SK-MEL-5 (cell line): Measurements from ENCODE around the gene BTBD6. TPM values are rescaled to one million over a fixed set of nuclear protein-coding genes. Genes with fewer than 3 reads are reported as not detected.

Source experiments
- DNase-seq: peaks from one replicate; pipeline ENCODE4 v3.0.0-alpha.2; 2016; ENCODE audit warnings: low read depth, low spot score
- in situ Hi-C: cut with HindIII; loops from 2 replicates; pipeline ENCODE4 v1.10.0; 2016; ENCODE audit warnings: low sequenced_read_pairs, high pct_unique_total_duplicates, low pct_unique_long_range_greater_than_20kb
- total RNA-seq: library from RNA; depleted of rRNA; stranded (reverse); fragments of >200 nt; shearing (Covaris generic); gene quantifications from 2 replicates; pipeline ENCODE4 v1.2.3, GENCODE V29; 2014

BTBD6 gene
- total RNA-seq, 1 experiment from 2014 or later = 35.1 TPM

DNA sequence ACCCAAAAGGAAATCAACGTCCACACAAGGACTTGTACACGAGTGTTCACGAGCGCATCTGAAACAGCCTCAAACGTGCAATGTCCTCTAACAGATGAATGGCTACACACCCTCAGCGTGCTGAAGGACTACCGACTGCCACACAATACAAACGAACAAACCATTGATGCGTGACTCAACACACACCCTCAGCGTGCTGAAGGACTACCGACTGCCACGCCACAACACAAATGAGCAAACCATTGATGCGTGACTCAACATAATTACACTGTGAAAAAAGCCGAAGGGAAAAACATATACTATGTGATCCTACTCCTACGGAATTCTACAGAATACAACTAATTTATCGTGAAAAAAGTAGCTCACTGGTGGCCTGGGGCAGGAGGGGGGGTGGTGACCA, 25.1 kb upstream of the BTBD6 start:
- no peak for DNase-seq
- in situ Hi-C loops = no loop called here

DNA sequence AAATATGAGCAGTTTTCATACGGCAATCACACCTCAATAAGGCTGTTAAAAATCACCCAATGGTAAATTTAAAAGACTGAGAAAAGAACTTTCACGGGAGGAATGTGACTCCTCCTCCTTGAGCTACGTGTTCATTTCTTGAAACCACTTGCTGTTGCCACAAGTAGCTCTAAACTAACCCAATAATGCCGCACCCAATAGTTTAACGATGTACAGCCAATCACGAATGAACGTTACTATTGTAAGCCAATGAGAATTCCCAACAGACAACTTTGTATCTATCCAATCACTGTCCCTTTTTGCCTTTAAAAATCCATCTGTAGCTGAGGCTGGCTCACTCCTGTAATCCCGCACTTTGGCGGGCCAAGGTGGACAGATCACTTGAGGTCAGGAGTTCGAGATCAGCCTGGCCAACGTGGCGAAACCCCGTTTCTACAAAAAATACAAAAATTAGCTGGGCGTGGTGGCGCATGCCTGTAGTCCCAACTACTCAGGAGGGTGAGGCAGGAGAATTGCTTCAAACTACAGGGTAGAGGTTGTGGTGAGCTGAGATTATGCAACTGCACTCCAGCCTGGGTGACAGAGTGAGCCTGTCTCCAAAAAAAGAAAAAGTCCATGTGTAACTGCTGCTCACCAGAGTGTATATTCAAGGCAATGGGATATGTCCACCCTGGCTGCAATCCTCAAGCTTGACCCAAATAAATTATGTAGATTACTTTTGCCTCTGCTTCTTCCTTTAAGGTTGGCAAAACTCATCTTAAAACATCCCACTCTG, 24.4 kb upstream of the BTBD6 start:
- in situ Hi-C loops = no loop called here
- no peak for DNase-seq

- in situ Hi-C loops = no loop called here
- no peak for DNase-seq
Observed at GRCh38 chr14:105224845-105225570, 23.3 kb upstream of the BTBD6 start.

GRCh38 chr14:105226198-105226597, 22.1 kb upstream of the BTBD6 start:
- in situ Hi-C loops = no loop called here
- no peak for DNase-seq

GRCh38 chr14:105227346-105227745, 21.0 kb upstream of the BTBD6 start:
- DNase-seq = no peak
- in situ Hi-C loops = no loop called here

- in situ Hi-C loops = no loop called here
- no peak for DNase-seq
Observed at GRCh38 chr14:105228562-105228961, 19.8 kb upstream of the BTBD6 start.

DNA sequence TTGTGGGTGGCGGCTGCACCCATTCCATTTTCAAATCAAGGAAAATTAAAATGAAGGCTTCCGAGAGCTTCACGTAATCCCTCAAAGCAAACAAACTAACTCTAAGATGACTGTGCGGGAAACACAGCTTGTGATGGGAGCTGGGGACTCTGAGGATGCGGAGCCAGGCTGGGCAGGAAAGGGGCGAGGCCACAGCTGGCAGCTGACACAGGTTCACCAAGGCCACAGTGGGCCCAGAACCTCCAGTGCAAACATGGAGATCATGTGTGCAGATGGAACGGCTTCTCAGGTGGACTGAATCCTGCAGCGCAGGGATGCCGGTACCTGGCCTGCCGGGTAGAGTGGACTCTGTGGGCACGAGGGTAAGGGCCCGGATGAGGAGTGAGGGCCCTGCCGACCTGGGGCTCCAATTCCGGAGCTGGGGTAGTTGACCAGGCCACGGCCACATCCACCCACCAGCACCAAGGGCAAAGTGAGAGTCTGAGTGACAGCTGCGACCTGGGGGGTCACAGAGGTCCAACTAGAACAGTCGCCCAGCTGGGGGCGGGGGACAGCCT, 19.2 kb upstream of the BTBD6 start:
- no peak for DNase-seq
- in situ Hi-C loops = no loop called here

DNA sequence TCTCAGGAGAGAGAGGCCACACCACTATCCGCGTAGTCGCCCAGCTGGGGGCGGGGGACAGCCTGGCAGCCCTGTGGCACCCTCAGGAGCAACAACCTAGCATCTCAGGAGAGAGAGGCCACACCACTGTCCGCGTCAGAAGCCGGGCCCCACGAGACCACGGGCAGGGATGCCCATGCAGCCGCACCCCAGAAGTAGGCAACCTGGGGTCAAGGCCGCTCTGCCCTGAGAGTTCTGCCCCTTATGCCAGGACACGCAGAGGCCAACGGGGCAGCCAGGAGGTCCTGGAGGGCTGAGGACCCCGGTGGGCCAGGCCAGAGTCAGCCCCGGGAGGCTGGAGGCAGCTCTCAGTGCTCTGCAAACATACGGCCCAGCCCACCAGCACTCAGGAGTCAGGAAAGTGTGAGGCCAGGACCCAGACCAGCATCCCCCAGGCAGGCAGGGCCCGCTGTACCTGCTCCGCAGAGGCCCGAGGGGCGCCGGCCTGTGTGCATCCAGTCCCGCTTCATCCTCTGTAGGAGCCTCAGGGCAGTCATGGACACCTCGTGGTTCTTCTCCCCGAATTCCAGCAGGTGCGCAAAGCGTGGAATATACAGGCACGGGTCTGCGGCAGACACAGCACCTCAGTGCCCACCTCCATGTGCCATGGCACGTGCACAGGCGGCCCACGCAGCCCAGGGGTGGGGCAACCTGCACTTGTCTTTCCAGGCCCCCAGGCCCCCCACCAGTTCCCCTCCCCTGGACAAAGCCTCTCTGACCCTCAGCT, 7.3 kb upstream of the BTBD6 start:
- DNase-seq = no peak
- in situ Hi-C loops = no loop called here

DNA sequence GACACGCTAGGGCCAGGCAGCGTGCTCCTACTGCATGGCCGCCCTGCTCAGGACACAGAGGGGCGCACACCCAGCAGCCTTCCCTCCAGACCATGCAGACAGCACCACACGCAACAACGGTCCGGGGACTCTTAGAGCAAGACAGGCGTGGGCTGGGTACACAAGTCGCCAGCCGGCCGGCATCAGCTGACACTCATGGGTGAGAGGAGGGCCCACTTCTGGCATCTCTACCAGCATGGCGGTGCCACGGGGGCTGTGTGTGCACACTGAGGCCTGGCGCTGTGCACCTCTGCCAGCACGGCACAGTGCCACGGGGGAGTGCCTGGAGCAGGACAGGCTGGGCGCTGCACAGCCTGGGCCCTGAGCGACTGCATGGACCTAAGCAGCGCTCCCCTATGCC, 6.7 kb upstream of the BTBD6 start:
- DNase-seq = no peak
- in situ Hi-C loops = no loop called here

DNA sequence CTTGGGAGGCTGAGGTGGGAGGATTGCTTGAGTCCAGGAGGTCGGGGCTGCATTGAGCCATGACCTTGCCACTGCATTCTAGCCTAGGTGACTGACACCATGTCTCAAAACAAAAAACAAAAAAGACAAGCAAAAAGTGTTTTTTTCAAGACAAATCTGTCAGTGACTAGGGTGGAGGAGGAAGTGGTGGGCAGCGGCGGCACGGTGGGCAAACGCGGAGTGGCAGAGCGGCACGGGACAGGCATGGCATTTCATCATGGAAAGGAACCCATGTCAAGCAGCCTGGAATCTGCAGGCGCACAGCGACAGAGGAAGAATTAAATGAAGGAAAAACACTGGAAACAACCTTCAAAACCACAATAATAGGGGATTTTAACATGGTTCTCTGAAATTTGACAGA, 4.0 kb upstream of the BTBD6 start:
- no peak for DNase-seq
- in situ Hi-C loops = no loop called here

GRCh38 chr14:105247026-105247425, 1.3 kb upstream of the BTBD6 start:
- in situ Hi-C loops = no loop called here

DNA sequence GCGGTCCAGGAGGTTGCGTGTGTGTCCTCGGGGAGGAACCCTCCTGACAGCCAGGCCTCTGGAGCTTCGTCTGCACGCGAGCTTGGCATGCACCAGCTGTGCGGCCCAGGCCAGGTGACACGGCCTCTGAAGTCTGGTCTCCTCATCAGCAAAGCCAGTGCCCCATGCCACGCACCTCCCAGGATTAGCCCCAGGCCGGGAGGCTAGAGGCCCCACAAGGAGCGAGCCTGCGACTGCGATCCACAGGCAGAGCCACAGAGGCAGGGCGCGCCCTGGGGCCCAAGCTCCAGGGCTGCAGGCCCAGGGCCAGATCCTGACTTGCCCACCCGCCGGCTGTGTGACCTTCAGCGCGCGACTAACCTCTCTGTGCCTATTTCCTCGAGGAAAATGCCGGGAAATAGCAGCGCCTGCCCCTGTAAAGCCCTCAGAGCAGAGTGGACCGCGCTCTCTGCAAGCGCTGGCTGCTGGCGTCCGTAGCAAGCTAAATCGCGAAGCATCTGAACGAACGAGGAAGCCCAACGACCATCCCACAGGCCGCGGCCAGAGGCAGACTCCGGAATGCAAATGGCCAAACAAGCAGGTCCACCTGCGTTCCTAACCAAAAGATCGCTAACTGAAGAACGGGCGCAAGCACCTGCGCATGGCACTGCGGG, 492 bp upstream of the BTBD6 start:
- no peak for DNase-seq
- in situ Hi-C loops = no loop called here

More at GRCh38 chr14:105247026-105247425, 1.3 kb upstream of the BTBD6 start:
- no peak for DNase-seq

DNA sequence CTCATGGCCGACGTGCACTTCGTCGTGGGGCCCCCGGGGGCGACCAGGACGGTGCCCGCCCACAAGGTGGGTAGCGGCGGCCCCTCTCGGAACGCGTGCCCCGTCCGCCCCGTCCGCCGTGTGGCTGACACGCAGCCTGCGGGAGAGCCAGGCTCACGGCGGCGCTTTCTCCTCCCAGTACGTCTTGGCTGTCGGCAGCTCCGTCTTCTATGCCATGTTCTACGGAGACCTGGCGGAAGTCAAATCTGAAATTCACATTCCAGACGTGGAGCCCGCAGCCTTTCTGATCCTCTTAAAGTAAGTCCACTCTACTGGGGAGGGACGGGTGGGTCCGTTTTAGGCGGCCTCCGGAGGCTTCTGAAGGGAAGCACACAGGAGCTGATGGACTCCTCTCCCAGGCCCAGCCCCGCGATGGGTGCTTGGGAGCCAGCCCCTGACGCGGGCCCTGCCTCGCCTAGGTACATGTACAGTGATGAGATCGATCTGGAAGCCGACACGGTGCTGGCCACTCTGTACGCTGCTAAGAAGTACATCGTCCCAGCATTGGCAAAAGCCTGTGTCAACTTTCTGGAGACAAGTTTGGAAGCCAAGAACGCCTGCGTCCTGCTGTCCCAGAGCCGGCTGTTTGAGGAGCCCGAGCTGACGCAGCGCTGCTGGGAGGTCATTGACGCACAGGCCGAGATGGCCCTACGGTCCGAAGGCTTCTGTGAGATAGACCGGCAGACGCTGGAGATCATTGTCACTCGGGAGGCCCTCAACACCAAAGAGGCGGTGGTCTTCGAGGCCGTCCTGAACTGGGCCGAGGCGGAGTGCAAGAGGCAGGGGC, 1.1 kb downstream of the BTBD6 start:
- in situ Hi-C loops = no loop called here
- DNase-seq = no peak

DNA sequence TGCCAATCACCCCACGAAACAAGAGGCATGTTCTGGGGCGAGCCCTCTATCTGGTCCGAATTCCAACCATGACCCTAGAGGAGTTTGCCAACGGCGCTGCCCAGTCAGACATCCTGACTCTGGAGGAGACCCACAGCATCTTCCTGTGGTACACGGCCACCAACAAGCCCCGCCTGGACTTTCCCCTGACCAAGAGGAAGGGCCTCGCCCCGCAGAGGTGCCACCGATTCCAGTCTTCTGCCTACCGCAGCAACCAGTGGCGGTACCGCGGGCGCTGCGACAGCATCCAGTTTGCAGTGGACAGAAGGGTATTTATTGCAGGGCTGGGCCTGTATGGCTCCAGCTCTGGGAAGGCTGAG, 1.7 kb downstream of the BTBD6 start:
- in situ Hi-C loops = no loop called here
- no peak for DNase-seq

GRCh38 chr14:105250986-105251385, 2.7 kb downstream of the BTBD6 start:
- in situ Hi-C loops = no loop called here
- DNase-seq = no peak

DNA sequence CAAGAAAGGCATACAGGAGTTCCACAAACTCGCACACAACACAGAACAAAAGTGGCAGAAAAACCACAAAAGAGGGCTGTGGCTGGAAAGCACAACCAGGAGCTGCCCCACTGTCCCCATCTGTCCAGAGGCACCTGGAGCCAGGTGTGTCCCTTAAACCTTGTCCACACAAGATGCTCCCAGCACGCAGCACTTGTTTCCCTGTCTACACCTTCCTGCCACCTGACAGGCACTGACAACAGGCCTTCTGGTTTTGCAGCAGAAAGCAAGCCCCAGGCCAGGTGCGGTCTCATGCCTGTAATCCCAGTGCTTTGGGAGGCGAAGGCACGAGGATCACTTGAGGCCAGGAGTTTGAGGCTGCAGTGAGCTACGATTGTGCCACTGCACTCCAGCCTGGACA, 3.6 kb downstream of the BTBD6 start:
- in situ Hi-C loops = no loop called here
- DNase-seq = no peak
